ENCODE measurements around the gene SNX32. TPM values are rescaled to one million over a fixed set of nuclear protein-coding genes. Genes with fewer than 3 reads are reported as not detected.

Gene SNX32
- total and polyA plus RNA-seq, 9 of the 15 experiments (the other 6 are each of a cell fraction or from before 2014, with no cell fraction given), result 0.03 TPM; not detected in 7

DNA sequence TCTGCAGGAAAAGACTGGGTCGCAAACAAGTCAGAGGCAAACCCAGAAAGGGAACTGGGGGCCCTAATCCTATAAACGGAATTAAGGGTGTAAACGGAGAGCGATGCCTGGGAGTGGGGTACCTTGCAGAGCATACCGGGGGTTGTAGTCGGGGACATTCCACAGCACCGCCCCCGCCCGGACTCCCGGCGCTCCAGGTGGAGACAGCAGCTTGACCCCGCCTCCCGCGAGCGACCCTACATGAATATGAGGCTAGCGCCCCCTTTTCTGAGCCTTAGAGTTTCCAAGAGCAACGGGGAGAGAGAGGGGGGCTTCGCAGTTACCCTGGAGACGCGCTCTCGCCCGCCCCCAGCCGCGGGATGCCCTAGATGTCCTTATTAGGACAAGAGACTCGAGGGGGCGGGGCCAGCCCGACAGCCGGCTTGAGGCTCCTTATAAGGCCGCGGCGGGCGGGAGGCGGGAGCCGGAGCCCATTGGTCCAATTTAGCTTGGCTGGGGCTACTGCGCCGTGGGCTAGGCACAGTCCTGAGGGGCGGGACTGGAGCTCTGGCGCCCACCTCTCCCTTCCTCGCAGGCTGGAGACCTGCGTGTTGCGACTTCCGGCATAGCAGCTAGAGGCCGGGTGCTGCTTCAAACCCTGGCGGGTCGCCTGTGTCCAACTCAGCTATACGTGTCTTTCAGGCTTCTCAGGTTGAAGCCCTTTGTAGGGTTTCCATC, 25.5 kb downstream of the SNX32 start (continued):
- TF ChIP-seq, protein P1, sequence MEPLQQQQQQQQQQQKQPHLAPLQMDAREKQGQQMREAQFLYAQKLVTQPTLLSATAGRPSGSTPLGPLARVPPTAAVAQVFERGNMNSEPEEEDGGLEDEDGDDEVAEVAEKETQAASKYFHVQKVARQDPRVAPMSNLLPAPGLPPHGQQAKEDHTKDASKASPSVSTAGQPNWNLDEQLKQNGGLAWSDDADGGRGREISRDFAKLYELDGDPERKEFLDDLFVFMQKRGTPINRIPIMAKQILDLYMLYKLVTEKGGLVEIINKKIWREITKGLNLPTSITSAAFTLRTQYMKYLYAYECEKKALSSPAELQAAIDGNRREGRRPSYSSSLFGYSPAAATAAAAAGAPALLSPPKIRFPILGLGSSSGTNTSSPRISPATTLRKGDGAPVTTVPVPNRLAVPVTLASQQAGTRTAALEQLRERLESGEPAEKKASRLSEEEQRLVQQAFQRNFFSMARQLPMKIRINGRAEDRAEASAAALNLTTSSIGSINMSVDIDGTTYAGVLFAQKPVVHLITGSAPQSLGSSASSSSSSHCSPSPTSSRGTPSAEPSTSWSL (CRISPR knock-in tag; IDR thresholded peaks at IDR 0.05; ENCODE audit: borderline replicate concordance), result no peak
- TF ChIP-seq ZNF696 (CRISPR knock-in tag; conservative IDR thresholded peaks at IDR 0.05) (no peak), HDAC3 (IDR thresholded peaks at IDR 0.05; ENCODE audit: borderline replicate concordance, partially characterized antibody) (no peak), MECOM (CRISPR knock-in tag; IDR thresholded peaks at IDR 0.05) (no peak), NR3C1 (CRISPR knock-in tag; IDR thresholded peaks at IDR 0.05) (no peak), ZNF583 (CRISPR knock-in tag; IDR thresholded peaks at IDR 0.05) (no peak), HNRNPH1 (optimal IDR thresholded peaks at IDR 0.05; ENCODE audit: low read depth, low read length) (no peak), ZNF830 (CRISPR knock-in tag; IDR thresholded peaks at IDR 0.05) (no peak), LEF1 (IDR thresholded peaks at IDR 0.05) (no peak), ZNF384 (IDR thresholded peaks at IDR 0.05; ENCODE audit: low read depth, low read length) (no peak)
- TF ChIP-seq, protein P2, sequence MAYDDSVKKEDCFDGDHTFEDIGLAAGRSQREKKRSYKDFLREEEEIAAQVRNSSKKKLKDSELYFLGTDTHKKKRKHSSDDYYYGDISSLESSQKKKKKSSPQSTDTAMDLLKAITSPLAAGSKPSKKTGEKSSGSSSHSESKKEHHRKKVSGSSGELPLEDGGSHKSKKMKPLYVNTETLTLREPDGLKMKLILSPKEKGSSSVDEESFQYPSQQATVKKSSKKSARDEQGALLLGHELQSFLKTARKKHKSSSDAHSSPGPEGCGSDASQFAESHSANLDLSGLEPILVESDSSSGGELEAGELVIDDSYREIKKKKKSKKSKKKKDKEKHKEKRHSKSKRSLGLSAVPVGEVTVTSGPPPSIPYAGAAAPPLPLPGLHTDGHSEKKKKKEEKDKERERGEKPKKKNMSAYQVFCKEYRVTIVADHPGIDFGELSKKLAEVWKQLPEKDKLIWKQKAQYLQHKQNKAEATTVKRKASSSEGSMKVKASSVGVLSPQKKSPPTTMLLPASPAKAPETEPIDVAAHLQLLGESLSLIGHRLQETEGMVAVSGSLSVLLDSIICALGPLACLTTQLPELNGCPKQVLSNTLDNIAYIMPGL (CRISPR knock-in tag; IDR thresholded peaks at IDR 0.05), result no peak; the same call in 1 of the 2 replicates
- TF ChIP-seq, protein P3, sequence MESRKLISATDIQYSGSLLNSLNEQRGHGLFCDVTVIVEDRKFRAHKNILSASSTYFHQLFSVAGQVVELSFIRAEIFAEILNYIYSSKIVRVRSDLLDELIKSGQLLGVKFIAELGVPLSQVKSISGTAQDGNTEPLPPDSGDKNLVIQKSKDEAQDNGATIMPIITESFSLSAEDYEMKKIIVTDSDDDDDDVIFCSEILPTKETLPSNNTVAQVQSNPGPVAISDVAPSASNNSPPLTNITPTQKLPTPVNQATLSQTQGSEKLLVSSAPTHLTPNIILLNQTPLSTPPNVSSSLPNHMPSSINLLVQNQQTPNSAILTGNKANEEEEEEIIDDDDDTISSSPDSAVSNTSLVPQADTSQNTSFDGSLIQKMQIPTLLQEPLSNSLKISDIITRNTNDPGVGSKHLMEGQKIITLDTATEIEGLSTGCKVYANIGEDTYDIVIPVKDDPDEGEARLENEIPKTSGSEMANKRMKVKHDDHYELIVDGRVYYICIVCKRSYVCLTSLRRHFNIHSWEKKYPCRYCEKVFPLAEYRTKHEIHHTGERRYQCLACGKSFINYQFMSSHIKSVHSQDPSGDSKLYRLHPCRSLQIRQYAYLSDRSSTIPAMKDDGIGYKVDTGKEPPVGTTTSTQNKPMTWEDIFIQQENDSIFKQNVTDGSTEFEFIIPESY (CRISPR knock-in tag; IDR thresholded peaks at IDR 0.05), result no peak; the same call in 1 of the 2 replicates
- TF ChIP-seq, protein P4, sequence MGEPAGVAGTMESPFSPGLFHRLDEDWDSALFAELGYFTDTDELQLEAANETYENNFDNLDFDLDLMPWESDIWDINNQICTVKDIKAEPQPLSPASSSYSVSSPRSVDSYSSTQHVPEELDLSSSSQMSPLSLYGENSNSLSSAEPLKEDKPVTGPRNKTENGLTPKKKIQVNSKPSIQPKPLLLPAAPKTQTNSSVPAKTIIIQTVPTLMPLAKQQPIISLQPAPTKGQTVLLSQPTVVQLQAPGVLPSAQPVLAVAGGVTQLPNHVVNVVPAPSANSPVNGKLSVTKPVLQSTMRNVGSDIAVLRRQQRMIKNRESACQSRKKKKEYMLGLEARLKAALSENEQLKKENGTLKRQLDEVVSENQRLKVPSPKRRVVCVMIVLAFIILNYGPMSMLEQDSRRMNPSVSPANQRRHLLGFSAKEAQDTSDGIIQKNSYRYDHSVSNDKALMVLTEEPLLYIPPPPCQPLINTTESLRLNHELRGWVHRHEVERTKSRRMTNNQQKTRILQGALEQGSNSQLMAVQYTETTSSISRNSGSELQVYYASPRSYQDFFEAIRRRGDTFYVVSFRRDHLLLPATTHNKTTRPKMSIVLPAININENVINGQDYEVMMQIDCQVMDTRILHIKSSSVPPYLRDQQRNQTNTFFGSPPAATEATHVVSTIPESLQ (CRISPR knock-in tag; IDR thresholded peaks at IDR 0.05), result no peak
- TF ChIP-seq, protein P5, sequence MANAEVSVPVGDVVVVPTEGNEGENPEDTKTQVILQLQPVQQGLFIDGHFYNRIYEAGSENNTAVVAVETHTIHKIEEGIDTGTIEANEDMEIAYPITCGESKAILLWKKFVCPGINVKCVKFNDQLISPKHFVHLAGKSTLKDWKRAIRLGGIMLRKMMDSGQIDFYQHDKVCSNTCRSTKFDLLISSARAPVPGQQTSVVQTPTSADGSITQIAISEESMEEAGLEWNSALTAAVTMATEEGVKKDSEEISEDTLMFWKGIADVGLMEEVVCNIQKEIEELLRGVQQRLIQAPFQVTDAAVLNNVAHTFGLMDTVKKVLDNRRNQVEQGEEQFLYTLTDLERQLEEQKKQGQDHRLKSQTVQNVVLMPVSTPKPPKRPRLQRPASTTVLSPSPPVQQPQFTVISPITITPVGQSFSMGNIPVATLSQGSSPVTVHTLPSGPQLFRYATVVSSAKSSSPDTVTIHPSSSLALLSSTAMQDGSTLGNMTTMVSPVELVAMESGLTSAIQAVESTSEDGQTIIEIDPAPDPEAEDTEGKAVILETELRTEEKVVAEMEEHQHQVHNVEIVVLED (CRISPR knock-in tag; IDR thresholded peaks at IDR 0.05), result no peak
- TF ChIP-seq, protein P6, sequence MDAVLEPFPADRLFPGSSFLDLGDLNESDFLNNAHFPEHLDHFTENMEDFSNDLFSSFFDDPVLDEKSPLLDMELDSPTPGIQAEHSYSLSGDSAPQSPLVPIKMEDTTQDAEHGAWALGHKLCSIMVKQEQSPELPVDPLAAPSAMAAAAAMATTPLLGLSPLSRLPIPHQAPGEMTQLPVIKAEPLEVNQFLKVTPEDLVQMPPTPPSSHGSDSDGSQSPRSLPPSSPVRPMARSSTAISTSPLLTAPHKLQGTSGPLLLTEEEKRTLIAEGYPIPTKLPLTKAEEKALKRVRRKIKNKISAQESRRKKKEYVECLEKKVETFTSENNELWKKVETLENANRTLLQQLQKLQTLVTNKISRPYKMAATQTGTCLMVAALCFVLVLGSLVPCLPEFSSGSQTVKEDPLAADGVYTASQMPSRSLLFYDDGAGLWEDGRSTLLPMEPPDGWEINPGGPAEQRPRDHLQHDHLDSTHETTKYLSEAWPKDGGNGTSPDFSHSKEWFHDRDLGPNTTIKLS (IDR thresholded peaks at IDR 0.05; ENCODE audit: borderline replicate concordance, low read depth), result no peak
- TF ChIP-seq, protein P7, sequence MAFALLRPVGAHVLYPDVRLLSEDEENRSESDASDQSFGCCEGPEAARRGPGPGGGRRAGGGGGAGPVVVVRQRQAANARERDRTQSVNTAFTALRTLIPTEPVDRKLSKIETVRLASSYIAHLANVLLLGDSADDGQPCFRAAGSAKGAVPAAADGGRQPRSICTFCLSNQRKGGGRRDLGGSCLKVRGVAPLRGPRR (CRISPR knock-in tag; IDR thresholded peaks at IDR 0.05), result no peak
